HG03378 (cell line): ENCODE results near the gene UBE2U.

ENCODE experiments used
- ATAC-seq: cut with Tn5 transposase; IDR thresholded peaks from one replicate; pipeline ENCODE4 v1.9.1; 2021; ENCODE audit warnings: mild to moderate bottlenecking, moderate library complexity; ENCODE audit not compliant: unreplicated experiment

The UBE2U gene

DNA sequence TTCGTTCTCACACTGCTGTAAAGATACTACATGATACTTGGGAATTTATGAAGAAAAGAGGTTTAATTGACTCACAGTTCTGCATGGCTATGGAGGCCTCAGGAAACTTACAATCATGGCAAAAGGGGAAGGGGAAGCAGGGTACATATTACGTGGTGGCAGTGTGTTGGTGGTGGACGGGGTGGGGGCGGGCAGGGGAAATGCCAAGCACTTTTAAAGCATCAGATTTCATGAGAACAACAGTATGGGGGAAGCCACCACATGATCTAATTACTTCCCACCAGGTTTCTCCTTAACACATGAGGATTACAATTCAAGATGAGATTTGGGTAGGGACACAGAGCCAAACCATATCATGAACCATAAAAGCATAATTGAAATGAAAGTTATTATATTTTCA lies 88.5 kb downstream of the UBE2U start:
- ATAC-seq = no peak

DNA sequence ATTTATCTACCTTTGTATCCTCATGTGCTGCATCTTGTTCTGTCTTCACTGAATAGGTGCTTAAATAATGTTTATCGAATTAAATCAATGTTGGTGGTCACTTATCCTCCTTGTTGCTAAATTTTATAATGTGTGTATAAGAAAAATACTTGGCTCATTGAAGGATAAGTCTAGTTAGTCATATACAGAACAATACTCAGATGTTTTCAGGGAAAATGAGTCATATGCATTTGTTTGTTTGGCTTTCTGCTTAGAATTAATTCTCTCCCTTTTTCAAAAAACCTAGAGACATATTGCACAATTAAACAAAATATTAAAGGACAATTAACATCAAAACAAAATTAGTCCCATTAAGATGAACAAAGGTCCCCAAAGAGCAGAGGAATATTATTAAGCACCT lies 89.0 kb downstream of the UBE2U start:
- ATAC-seq = no peak

DNA sequence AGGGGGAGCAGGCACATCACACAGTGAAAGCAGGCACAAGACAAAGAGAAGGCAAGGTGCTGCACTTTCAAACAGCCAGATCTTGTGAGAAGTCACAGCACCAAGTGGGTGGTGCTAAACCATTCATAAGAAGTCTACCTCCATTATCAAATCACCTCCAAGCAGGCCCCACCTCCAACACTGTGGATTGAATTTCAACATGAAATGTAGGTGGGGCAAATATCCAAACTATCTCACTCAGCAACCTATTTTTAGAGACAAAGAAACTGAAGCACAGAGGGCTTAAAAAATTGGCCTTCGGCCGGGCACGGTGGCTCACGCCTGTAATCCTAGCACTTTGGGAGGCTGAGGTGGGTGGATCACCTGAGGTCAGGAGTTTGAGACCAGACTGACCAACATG lies 90.4 kb downstream of the UBE2U start:
- ATAC-seq = no peak

DNA sequence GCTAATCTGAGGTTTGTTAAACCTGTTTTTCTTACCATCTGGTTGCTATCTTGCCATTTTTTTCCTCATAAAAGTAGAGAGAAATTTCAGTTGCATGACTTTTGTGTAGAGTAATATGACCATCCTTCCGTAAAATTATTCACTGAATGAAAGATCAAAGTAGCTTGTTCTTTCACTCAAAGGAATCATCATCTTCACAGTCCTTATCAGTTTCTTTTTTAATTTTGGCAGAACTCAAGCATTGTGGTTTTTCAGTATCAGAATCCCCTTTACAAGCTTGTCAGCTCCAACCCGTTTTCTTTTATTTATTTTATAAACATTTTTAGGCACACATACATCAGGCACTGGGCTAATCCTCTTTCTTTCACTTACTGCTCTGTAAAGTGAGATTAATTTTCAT lies 91.7 kb downstream of the UBE2U start:
- ATAC-seq = no peak

DNA sequence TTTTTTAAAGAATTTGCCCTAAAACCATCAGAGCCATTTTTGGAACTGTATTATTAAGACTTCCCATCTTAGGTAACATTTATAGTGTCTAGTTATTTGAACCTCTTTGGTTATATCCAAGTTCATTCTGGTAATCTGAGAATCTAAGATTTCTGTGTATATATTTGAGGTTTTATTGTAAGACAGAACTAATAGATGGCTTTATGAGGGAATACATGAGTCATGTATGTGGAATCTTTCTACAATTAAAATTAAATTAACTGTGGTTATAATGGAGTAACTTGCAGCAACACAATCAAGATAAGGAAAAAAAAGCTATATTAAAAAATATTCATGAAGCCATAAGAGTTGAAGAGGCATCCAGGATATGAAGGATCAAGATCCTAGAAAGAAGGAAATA lies 92.1 kb downstream of the UBE2U start:
- no peak for ATAC-seq

DNA sequence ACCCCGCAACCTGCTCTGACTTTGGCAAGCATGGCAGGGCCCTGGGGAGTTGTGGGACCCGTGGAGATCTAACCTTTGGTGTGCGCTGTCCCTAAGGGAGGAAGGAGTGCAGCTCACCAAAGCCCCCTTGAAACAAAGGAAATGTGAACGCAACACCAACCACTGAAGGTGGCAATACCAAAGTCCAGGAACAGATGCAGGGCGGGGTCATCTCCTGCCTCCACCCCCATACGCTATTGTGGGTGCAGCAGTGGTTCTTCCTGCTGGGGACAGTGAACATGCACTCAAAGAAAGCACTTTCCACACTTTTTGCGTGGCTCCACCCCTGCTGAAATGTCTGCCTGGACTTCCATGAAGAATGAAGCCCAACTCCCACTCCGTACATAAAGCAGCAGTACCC lies 93.0 kb downstream of the UBE2U start:
- ATAC-seq = no peak

DNA sequence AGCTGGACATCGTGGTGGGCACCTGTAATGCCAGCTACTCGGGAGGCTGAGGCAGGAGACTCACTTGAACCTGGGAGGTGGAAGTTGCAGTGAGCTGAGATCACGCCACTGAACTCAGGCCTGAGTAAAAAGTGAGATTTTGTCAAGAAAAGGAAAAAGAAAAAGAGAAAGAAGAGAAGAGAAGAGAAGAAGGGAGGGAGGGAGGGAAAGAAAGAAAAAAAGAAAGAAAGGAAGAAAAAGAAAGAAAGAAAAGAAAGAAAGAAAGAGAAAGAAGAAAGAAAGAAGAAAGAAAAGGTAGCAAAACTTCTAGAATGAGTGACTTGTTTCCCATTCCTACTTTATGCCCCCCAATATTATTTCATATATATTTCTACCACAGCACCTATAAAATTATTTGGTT lies 98.8 kb downstream of the UBE2U start:
- no peak for ATAC-seq

DNA sequence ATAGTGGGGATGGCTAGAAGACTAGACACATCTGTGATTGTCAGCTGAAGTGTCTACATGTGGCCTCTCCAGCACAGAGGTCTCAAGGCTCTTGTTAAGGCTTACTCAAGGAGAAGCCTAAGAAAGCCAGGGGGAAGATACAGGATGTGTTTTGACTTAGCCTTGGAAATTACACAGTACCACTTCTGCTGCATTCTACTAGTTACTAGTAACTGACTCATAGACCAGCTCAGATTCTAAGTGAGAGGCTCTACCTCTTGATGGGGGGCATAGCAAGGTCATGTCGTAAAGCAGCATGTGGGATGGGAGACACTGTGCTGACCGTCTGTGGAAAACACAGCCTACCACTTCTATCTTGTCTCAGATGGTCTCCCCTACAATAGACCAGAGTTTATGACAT lies 99.5 kb downstream of the UBE2U start:
- ATAC-seq = no peak

DNA sequence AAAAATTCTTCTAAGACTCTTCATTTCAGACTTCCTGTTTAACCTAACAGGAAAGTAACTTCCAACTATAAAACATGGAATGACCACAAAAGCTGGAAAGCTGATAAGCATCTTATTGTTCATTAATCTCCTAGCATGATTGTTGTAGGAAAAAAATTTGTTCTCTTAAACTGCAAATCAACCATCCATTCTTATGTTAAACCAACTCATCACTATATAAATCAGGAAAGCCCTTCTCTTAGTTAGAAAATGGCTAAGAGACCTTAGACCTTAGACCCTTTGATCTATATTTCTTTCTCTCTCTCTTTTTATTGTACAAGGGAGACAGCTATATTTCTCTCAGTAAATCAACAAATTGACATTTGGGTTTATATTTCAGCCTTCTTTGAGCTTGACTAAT lies 101.4 kb downstream of the UBE2U start:
- no peak for ATAC-seq

DNA sequence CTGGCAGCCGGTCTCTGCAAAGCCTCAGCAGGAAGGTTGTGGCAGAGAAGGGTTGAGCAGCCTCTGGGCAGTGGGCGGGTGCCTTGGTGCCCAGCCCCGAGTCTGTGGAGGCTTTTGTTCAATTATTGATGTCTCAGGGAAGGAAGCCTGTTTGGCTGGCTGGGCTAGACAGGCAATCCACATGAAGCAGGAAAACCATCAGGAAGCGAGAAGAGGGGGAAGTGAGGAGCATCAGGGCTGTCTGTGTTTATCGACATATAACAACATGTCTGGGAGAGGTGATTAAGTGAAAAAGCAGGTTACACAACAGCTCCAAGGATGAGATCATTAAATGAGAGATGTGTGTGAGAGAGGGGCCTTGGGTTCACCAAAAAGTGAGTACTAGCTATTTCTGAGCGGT lies 105.4 kb downstream of the UBE2U start:
- no peak for ATAC-seq

DNA sequence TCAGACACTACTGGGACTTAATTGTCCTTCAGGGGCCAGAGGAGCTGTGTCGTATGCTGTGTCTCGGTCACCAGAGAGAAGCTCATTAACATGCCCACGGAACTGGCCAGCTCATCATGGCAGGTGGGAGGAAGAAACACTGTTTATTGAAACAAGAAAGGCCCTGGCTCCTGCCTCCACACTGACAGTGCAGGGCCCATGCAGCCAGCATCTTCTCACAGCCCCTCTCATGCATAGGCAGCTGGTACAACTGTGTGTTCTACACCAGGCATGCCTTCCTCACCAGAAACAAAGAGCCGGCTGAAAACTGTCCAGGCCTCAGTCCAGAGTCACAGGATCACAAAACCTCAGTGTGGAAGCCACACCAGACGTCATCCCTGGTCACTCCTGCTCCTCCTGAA lies 106.0 kb downstream of the UBE2U start:
- no peak for ATAC-seq

DNA sequence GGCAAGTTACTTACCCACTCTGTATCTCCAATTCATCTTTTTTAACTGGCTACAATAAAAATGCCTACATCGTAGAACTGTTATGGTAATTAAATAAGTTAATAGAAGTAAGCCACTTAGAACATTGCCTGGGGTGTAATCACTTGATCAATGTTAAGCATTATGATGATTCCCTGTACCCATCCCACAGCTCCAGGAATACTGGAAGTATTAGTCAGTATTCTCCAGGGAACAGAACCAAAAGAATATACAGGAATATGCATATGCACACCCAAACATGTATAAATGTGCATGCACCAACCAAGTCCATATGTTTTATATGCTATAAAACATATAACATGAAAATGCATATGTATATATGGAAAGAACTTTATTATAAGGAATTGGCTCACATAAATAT lies 107.3 kb downstream of the UBE2U start:
- no peak for ATAC-seq

DNA sequence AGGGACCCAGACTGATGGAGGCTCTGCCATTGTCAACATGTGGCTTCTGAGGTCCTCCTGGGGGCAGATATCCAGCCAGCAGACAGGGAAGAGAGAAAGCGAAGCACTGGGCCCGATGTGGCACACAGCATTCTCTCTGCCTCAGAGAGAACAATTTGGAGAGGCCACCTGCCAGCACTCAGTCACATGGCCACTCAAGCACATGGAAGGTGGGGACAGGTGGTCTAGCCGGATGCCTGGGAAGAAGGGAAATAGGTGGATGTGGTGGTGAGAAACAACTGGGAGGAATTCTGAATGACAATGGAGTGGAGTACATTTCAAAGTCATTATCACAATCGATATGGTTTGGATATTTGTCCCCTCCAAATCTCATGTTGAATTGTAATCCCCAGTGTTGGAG lies 109.0 kb downstream of the UBE2U start:
- no peak for ATAC-seq

DNA sequence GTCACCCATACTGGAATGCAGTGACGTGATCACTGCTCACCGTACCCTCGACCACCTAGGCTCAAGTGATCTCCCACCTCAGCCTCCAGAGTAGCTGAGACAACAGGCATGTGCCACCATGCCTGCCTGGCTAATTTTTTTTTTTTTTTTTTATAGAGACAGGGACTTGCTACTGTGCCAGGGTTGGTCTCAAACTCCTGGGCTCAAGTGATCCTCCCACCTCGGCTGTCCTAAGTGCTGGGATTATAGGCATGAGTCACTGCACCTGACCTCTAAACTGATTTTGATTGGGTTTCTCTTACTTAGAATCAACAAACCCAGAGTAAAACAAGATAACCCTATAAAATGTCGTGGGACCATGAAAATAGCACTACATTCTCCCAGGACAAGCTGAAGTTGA lies 112.0 kb downstream of the UBE2U start:
- no peak for ATAC-seq
